HG03103 (cell line): ENCODE measurements around the gene ST6GALNAC6.
A peak's percentile ranks its signal among the peaks of the same experiment; 100 is the strongest.

Experiments used
- ATAC-seq: cut with Tn5 transposase; IDR thresholded peaks from one replicate; pipeline ENCODE4 v1.9.1; 2021; ENCODE audit warnings: low read depth; ENCODE audit not compliant: unreplicated experiment

Gene ST6GALNAC6

GRCh38 chr9:127918183-127919107 is 19.0 kb upstream of the ST6GALNAC6 start:
- ATAC-seq: no peak

GRCh38 chr9:127917603-127918002 is 18.2 kb upstream of the ST6GALNAC6 start:
- ATAC-seq: no peak

DNA sequence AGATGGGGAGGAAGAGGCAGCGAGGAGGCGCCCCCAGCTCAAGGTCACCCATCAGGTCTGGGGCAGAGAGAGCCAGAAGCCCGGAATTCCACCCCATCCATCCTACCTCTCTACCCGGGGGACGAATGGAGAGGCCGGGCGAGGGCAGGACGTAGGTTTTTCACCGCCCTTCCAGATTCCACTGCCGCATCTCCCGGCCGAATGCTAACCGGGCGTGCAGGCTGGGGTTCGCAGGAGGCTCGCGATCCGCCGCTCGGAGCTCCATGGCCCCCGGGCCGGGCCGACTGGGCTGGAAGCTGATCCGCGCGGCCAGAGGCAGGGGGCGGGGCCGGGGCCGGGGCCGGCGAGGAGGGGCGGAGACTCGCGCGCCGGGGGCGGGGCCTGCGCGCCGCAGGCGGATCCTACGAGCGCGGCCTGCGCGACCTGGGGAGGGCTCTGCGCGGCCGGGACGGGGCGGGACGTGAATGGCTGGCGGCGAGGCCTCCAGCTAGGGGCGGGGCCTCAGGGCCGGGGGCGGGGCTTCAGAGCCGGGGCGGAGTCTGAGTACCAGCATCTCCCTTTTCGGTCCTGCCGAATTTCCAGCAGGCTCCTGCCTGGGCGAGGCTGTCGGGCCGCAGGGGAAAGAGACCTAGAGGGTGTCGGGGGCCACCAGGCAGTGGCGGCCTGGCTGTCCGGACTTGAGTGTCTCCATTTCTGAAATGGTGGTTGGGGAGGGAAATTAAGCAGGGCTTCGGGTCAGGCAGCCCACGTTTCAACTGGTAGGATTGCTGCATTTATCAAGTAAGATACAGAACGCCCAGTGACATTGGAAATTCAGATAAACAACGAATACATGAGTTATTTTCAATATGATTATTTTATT is 17.5 kb upstream of the ST6GALNAC6 start, which contains the start of gene ST6GALNAC4:
Gene ST6GALNAC4 (minus strand): TSS at position 322 of the 862 bp plus-strand sequence. CDS start 622 bp downstream, outside the sequence.
- peak; percentile 60 for ATAC-seq

GRCh38 chr9:127915801-127916719 is 16.7 kb upstream of the ST6GALNAC6 start:
- no peak for ATAC-seq

DNA sequence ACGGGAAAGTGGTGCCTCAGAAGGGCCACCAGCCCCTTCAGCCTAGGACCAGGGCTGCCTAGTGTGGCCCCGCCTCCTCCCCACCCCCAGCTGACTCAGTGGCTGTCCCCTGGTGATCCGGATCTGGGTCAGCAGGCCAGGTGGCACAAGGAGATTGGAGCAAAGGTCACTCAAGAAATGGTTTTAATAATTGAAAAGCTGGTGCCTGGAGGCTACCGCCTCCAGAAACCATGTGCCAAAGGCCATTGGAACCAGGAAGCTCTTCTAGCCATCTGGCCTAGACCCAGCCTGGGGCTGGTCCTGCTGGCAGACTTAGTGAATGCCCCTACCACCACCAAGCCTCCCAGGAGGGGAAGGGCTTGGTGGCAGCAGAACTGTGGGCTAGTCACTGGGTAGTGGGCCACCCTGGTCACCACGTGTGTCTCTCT is 15.9 kb upstream of the ST6GALNAC6 start:
- ATAC-seq: no peak

- ATAC-seq: no peak
These were observed 14.3 kb upstream of the ST6GALNAC6 start for GRCh38 chr9:127913682-127914081.

- ATAC-seq: no peak
These were observed 13.5 kb upstream of the ST6GALNAC6 start for GRCh38 chr9:127912882-127913281.

DNA sequence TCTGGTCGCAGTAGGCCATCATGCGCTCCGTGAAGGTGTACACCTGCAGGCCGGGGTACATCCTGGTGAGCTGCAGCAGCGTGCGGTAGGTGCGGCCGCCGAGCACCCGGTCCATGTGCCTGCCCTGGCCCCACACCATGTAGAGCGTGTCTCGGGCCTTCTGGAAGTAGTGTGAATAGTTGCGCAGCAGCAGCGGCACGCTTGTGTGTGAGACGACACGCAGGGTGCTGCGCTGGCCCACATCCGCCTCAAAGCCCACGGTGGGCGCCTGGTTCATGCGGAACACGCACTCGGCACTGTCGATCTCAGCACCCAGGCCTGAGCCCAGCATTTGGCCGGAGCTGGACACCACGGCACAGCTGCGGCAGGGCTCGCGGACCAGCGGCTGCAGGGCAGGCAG is 12.9 kb upstream of the ST6GALNAC6 start:
- no peak for ATAC-seq

DNA sequence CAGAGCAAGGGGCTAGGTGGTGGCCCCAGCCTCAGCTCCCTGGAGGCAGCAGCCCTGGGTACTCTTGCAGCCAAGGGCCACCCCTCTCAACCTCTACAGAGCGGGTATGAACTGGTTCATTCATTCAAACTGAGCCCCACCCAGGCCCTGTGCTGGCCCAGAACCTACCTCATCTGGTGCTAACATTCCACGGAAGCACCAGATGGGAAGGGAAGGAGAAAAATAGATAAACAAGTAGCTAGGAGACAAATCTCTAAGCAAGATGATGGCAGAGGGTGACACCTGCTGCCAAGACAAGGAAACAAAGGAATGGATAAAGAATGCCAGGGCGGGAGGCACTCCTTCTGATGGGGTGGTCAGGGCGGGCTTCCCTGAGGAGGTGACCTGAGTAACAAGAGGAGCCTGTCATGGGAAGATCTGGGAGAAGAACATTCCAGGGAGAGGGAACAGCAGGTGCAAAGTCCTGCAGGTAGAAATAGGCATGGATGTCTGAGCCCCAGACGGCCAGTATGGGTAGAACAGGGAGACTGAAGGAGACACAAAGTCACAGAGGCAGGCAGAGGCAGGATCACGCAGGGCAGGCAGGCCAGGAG is 11.3 kb upstream of the ST6GALNAC6 start:
- ATAC-seq: no peak

DNA sequence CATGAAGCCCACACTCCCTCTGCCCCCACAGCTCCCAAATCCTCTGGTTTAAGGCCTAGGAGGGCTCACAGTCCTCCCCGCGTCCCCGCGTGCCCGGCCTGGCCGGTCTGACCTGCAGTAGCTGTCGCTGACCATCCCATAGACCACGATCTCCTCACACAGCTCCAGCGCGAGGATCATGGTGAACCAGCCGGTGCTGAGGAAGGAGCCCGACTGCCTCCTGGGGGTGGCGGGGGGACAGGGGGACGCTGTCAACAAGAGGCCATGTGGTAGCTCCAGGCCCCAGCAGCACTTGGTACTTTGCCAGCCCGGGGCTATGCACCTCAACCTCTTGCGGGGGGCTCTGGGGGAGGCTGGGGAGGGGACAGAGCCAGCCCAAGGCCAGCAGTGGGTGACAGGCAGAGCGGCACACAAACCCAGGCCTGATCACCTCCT is 10.5 kb upstream of the ST6GALNAC6 start:
- ATAC-seq: no peak

DNA sequence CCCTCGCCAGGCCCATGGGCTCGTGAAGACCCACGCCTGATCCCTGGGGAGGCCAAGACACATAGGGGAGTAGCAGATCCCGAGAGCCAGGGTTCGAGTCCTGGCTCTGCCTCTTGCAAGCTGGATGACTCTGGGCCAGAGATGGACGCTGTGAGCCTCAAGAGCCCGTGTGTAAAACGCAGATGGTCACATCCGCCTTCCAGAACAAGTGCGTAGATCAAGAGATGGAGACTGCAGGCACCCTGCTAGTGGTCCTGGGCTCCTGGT is 9.2 kb upstream of the ST6GALNAC6 start:
- ATAC-seq: no peak

GRCh38 chr9:127907867-127908659 is 8.7 kb upstream of the ST6GALNAC6 start:
- ATAC-seq: no peak

- no peak for ATAC-seq
These were observed 6.4 kb upstream of the ST6GALNAC6 start for GRCh38 chr9:127905788-127906191.

DNA sequence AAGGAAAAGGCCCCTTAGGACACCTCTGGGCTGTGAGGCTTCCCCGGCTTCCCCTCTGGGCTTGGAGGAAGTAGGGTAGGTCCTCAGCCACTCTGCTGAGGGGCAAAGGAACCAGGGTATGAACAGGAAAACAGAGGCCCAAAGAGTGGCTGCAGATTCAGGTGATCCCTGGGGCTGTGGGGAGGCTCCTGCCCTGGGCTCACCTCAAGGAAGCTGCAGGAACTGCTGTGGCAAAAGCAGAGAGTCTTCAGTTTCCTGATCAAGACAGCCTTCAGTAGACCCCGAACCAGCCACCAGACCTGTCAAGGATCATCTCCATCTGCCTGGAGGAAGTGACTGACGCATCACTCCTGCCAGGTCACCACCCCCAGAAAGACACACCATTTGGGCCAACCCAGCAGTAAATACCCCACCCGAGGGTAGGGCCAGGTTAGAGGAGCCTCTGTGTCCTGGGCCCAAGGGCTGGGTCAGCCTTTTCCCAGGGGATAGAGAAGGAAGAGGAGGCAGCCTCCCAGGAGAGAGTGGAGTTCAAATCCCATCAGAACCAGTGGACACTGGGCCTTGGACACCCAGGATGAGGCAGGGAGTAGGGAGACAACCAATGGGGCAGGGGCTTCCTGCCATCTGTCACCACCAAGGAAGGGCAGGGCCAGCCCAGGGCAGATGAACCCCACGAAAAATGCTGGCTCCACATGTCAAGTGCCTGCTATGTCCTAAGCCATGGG is 5.8 kb upstream of the ST6GALNAC6 start:
- ATAC-seq: no peak

- ATAC-seq: no peak
These were observed 5.2 kb upstream of the ST6GALNAC6 start for GRCh38 chr9:127904561-127905003.

DNA sequence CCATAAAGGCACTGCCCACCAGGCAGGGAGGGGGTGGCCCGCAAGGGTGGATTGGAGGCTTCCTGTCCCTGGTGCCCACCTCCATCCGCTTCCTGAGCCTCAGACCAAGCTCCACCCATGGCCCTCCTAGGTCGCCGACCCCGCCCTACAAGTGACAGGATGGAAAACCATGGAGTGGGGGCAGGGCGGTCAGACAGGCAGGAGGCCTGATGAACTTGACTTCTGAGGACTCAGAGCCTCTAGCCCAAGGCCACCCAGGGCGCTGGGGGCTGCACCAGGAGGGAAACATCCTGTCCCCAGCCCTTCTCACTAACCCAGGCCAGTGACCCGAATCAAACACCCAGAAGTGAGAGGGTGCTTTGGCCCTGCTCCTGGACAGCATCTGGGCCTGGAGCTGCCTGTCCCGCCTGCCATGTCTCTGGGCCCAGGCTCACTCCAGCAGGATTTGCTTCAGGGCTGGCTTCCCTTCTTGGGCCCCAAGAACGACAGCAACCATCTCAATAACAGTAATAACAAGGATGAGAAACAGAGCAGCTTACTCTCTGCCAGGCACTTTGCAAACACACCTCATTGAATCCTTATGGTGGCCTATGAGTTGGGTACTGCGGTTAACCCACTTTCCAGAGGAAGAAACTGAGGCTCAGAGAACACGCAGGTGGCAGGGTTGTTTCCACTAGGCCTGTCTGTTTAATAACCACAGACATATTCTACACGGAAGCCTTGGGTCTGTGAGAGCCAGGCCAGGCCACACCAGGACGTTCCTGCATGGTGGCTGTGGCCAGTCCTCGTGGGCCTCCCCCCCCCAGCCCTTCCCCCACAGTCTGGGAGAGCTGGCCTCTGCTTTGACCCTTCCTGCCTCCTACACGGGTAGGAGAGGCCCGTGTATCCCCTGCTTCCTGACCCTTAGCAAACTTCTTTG is 4.4 kb upstream of the ST6GALNAC6 start:
- no peak for ATAC-seq

GRCh38 chr9:127898433-127899127 is 823 bp downstream of the ST6GALNAC6 start:
- ATAC-seq: no peak
